Endothelial cell of umbilical vein (primary cell): ENCODE measurements around the gene MOG. TPM values are rescaled to one million over a fixed set of nuclear protein-coding genes. Genes with fewer than 3 reads are reported as not detected.

ENCODE experiments used
- BruUV-seq: library from RNA; stranded (reverse); fragments of 400-500 nt; replicated peaks from 2 replicates; lab custom pipeline; 2021; lab: Mats Ljungman, UMichigan
- CTCF ChIA-PET: fragments of 300-600, 350-600 bp; sonication (Branson Sonifier 250); formaldehyde crosslinking; loops from one replicate; lab custom pipeline; 2021; ENCODE audit warnings: antibody characterized with exemption, inconsistent platforms; lab: Charles Lee
- POLR2A ChIA-PET: fragments of 300-600, 350-600 bp; sonication (Branson Sonifier 250); formaldehyde crosslinking; loops from one replicate; lab custom pipeline; 2021; ENCODE audit warnings: antibody characterized with exemption, inconsistent platforms; lab: Charles Lee
- DNase-seq: peaks from one replicate; pipeline ENCODE4 v3.0.0-alpha.2; 2011; ENCODE audit warnings: low read depth, low spot score
- FAIRE-seq: peaks from 2 replicates; lab custom pipeline; 2011; peaks lifted over from hg19 to GRCh38; lab: Jason Lieb, UNC
- H2AFZ ChIP-seq: 2 replicates; pipeline ENCODE4 v1.6.0; 2012; ENCODE audit warnings: low read depth, low read length, control low read depth, inconsistent platforms
- H3K27ac ChIP-seq: 2 replicates; pipeline ENCODE4 v1.5.1; 2011; ENCODE audit warnings: low read depth, mild to moderate bottlenecking, control low read depth, low read length, moderate library complexity; ENCODE audit not compliant: insufficient read depth
- H3K27me3 ChIP-seq, 2 experiments: 2 replicates each; pipeline versions ENCODE4 v1.6.0 to v1.6.1; 2011; ENCODE audit warnings: low read length in 2 of 2, mixed read lengths in 1 of 2; ENCODE audit not compliant: control insufficient read depth in 2 of 2, insufficient read depth in 2 of 2
- H3K36me3 ChIP-seq, 2 experiments: 2 replicates in 1 of 2; 3 replicates in 1 of 2; pipeline ENCODE4 v1.5.1; 2011; ENCODE audit warnings: low read length in 2 of 2, mild to moderate bottlenecking in 1 of 2, moderate library complexity in 1 of 2; ENCODE audit not compliant: control insufficient read depth in 2 of 2, insufficient read depth in 2 of 2; ENCODE audit errors: extremely low read depth in 1 of 2
- H3K4me1 ChIP-seq: 3 replicates; pipeline ENCODE4 v1.5.1; 2011; ENCODE audit warnings: mild to moderate bottlenecking, low read length; ENCODE audit not compliant: control insufficient read depth, insufficient read depth; ENCODE audit errors: extremely low read depth
- H3K4me2 ChIP-seq: 2 replicates; pipeline ENCODE4 v1.6.1; 2011; ENCODE audit warnings: low read length, control low read depth, mixed read lengths; ENCODE audit not compliant: insufficient read depth
- H3K4me3 ChIP-seq, 3 experiments: fragments of 200-600 bp in 1 of 3; sonication (generic), shearing (Covaris generic) in 1 of 3; replicated peaks in 1 of 3; 2 replicates each; pipeline ENCODE4 v1.5.1; 2011 to 2016; ENCODE audit warnings: control low read depth in 3 of 3, low read length in 3 of 3, mild to moderate bottlenecking in 2 of 3, inconsistent platforms in 1 of 3, low read depth in 1 of 3, moderate library complexity in 1 of 3; ENCODE audit not compliant: insufficient read depth in 1 of 3
- H3K79me2 ChIP-seq: 2 replicates; pipeline ENCODE4 v1.6.0; 2012; ENCODE audit warnings: low read length, inconsistent platforms; ENCODE audit not compliant: control insufficient read depth, insufficient read depth
- H3K9ac ChIP-seq: replicated peaks from 2 replicates; pipeline ENCODE3; 2011; ENCODE audit warnings: low read length, control low read depth; ENCODE audit not compliant: insufficient read depth; ENCODE audit errors: extremely low read depth
- H3K9me1 ChIP-seq: replicated peaks from 3 replicates; pipeline ENCODE4 v1.6.0; 2011; ENCODE audit warnings: mild to moderate bottlenecking, low read length; ENCODE audit not compliant: control insufficient read depth, insufficient read depth; ENCODE audit errors: extremely low read depth
- H3K9me3 ChIP-seq: replicated peaks from 2 replicates; pipeline ENCODE4 v1.5.1; 2012; ENCODE audit warnings: low read length, inconsistent platforms; ENCODE audit not compliant: control insufficient read depth, insufficient read depth
- H4K20me1 ChIP-seq: replicated peaks from 2 replicates; pipeline ENCODE3; 2011; ENCODE audit warnings: mild to moderate bottlenecking, low read length; ENCODE audit not compliant: control insufficient read depth, insufficient read depth; ENCODE audit errors: extremely low read depth
- CTCF ChIP-seq, 2 donors: IDR thresholded peaks; 1 replicate in 1 of 2; 2 replicates in 1 of 2; pipeline ENCODE4 v1.5.1; 2011; ENCODE audit warnings: low read length in 2 of 2, mild to moderate bottlenecking in 2 of 2, moderate library complexity in 2 of 2, control low read depth in 1 of 2, inconsistent platforms in 1 of 2, low read depth in 1 of 2; ENCODE audit not compliant: insufficient read depth in 1 of 2; ENCODE audit errors: extremely low read depth in 1 of 2
- FOS ChIP-seq: IDR thresholded peaks from 2 replicates; pipeline ENCODE4 v1.6.1; 2011; ENCODE audit warnings: mild to moderate bottlenecking, low read length, moderate library complexity, borderline replicate concordance; ENCODE audit not compliant: insufficient read depth
- GATA2 ChIP-seq: IDR thresholded peaks from 2 replicates; pipeline ENCODE4 v1.7.0; 2011; ENCODE audit warnings: low read depth, mild to moderate bottlenecking, moderate library complexity, mixed read lengths, low read length; ENCODE audit not compliant: insufficient read length, insufficient read depth
- JUN ChIP-seq: IDR thresholded peaks from 2 replicates; pipeline ENCODE4 v1.6.1; 2011; ENCODE audit warnings: borderline replicate concordance, low read depth; ENCODE audit not compliant: insufficient read length, insufficient read depth
- MYC ChIP-seq: IDR thresholded peaks from one replicate; pipeline ENCODE4 v1.6.1; 2011; ENCODE audit warnings: mild to moderate bottlenecking, low read depth, low read length
- POLR2A ChIP-seq: IDR thresholded peaks from 2 replicates; pipeline ENCODE4 v1.6.1; 2012; ENCODE audit warnings: low read depth, mild to moderate bottlenecking, control low read depth, low read length
- dilution Hi-C: fragments of 300-500 bp; cut with MboI; formaldehyde crosslinking; loops from one replicate; pipeline ENCODE4 v1.15.0; 2019; ENCODE audit warnings: low sequenced_read_pairs; ENCODE audit not compliant: extremely low pct_ligation_motif_present
- intact Hi-C: fragments of 100-400 bp; cut with micrococcal nuclease; formaldehyde crosslinking; loops from one replicate; pipeline ENCODE4 v1.10.0; 2022
- polyA plus RNA-seq, 4 experiments: library from polyadenylated mRNA; depleted of rRNA in 3 of 4; stranded (reverse) in 3 of 4; unstranded in 1 of 4; fragments of >200 nt; gene quantifications; 2 replicates each; pipeline versions ENCODE4 v1.2.1 to v1.2.3, GENCODE V29; 2011 to 2012; ENCODE audit warnings: missing spikeins in 1 of 4
- total RNA-seq: library from RNA; stranded (reverse); gene quantifications from 2 replicates; pipeline ENCODE4 v1.2.3, GENCODE V29; 2021

Gene MOG
- total and polyA plus RNA-seq, 2 donors (not counting 3 experiments of a cell fraction or from before 2014, with no cell fraction given): not detected

DNA sequence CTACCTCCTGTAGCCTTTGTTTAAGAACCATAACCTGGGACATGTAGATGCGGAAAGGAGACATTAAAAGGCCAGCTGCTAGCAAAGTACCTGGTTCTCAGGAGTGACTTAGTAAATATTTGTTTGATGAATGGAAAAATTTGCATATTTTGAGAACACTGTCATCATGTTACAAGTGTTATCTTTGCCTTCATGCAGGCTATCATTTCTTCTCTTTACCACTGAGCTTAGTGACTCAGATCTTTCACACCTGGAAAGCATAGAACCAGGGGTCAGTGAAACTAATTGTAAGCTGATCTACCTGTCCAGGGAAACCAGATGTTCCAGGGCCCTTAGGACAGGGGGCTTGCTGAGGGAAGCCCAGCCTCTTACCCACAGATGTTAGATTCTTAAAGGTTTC, 18.7 kb downstream of the MOG start:
- Histone ChIP-seq H3K4me2 (no peak overlapping the region), H3K9me1 (no peaks in the 10 kb centered on the region), H4K20me1 (no peaks in the 10 kb centered on the region), H3K27me3 (peaks cover 0 to 3% of the 10 kb centered on the region in 2 experiments), H3K4me1 (no peaks in the 10 kb centered on the region), H3K27ac (no peak overlapping the region), H3K79me2 (no peaks in the 10 kb centered on the region), H3K9me3 (no peaks in the 10 kb centered on the region), H2AFZ (no peak overlapping the region), H3K36me3 (no peaks in the 10 kb centered on the region), H3K9ac (no peak overlapping the region), H3K4me3 (no peak overlapping the region)
- FAIRE-seq (no peak), DNase-seq (no peak)
- POLR2A ChIA-PET: no interaction called here
- TF ChIP-seq JUN: no peak
- no peak for TF ChIP-seq POLR2A
- TF ChIP-seq FOS: no peak
- no peak for TF ChIP-seq MYC
- no peak for TF ChIP-seq CTCF (IDR thresholded peaks at IDR 0.05; ENCODE audit: extremely low read depth in 1 of 2, insufficient read depth in 1 of 2, low read depth in 1 of 2, low read length in 2 of 2)
- no peak for TF ChIP-seq GATA2
- no TSS peak for BruUV-seq
- CTCF ChIA-PET: interaction anchor here (1.1 to 3.0 kb wide), 4 partner anchors 9 to 52 kb away, joined by 3 to 33 read pairs (median 6); no protein-coding TSS in a partner anchor
- intact Hi-C loops (no loop called here), dilution Hi-C loops (no loop called here)
